Kidney capillary endothelial cell (primary cell): ENCODE measurements around the gene HOXC12.

Experiments used
- DNase-seq: peaks from one replicate; pipeline ENCODE4 v3.0.0-alpha.2; 2018; ENCODE audit warnings: low spot score

Gene HOXC12

DNA sequence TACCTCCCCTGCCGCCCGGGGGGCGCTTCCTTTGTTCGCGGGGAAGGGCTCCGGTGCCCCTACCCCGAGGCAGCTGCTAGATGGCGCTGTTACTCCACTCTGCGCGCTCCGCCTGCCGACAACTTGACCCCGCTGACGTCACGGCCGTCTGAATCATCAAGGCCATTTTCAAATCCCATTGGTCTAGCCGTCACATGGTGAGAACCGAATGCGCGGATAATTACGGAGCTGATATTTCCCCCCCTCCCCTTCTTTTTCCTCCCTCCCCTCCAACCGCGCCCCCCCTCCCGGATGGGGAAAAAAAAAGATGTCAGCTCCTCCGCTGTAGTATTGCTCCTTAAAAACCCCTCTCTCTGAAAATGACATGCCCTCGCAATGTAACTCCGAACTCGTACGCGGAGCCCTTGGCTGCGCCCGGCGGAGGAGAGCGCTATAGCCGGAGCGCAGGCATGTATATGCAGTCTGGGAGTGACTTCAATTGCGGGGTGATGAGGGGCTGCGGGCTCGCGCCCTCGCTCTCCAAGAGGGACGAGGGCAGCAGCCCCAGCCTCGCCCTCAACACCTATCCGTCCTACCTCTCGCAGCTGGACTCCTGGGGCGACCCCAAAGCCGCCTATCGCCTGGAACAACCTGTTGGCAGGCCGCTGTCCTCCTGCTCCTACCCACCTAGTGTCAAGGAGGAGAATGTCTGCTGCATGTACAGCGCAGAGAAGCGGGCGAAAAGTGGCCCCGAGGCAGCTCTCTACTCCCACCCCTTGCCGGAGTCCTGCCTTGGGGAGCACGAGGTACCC lies 30.4 kb downstream of the HOXC12 start, which contains the start of gene HOXC10:
HOXC10 (plus strand) TSS at position 246 of the 791 bp plus-strand sequence; CDS start at position 360, 114 bp downstream.
- DNase-seq: peak; percentile 86

DNA sequence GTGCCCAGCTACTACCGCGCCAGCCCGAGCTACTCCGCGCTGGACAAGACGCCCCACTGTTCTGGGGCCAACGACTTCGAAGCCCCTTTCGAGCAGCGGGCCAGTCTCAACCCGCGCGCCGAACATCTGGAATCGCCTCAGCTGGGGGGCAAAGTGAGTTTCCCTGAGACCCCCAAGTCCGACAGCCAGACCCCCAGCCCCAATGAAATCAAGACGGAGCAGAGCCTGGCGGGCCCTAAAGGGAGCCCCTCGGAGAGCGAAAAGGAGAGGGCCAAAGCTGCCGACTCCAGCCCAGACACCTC lies 30.9 kb downstream of the HOXC12 start:
- DNase-seq: no peak

DNA sequence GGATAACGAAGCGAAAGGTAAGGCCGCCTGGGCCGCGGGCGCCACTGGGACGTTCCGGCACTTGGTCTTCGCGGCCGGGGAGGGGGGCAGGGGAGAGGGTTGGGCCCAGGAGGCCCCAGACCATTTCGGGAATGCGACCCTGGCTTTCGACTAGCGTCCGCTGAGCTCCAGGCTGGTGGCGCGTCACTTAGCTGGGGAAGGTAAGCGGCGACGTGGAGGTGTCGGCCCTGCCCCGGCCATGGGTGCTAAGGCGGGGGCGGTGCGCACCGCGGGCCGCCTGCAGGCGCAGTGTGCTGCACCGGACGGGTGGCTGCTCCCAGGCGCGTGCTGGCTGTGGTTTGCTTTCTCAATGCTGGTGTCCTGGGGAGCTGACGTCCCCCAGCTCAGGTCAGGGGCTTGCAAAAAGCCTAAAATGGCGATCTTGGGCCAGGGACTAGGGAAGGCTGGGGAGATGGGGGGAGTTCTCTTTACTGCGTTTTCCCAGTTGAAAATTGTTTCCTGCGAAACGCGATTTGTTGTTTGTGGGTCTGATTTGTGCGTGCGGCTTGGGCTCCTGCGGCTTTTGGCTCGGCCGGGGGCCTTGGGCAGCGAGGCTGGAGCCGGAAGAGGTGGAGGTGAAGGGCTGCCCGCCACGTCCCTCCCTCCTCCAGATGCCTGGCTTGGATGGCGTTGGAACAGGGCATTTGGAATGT lies 31.4 kb downstream of the HOXC12 start:
- DNase-seq: no peak

DNA sequence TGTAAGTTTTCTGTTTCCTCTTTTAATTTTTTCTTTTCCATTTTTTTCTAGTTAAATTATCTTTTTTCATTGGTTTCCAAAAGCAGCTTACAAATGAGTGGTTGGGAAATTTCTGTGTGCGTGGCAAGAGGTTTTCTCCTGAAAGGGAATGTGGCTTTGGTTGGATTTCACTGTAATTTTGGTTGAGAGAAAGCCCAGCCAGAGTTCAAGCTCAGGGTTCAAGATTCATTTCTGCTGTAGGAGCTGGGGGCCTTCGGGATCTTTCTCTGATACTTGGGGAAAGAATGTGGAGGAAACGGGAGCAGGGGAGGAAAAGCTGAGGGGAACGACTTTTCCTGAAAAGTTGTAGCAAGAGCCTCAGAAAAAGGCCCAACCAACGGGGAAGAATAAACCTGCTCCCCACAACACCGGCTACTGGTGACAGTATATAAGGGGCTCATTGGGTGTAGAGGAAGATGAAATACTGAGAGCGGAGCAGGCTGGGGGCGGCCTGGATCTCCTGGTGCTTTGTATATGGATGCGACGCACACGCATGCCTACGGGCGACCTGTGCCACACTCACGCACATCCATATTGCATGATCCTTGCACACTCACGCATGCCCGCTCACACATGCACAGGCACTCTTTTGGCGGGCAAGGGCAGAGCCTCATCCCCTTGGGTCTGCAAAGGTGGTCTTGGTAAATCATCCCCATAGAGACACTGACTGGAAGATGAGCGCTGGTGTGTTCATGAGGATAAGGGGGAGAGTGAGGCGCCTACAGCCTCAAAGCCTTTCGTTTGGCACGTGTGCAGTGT lies 32.2 kb downstream of the HOXC12 start:
- DNase-seq: no peak

DNA sequence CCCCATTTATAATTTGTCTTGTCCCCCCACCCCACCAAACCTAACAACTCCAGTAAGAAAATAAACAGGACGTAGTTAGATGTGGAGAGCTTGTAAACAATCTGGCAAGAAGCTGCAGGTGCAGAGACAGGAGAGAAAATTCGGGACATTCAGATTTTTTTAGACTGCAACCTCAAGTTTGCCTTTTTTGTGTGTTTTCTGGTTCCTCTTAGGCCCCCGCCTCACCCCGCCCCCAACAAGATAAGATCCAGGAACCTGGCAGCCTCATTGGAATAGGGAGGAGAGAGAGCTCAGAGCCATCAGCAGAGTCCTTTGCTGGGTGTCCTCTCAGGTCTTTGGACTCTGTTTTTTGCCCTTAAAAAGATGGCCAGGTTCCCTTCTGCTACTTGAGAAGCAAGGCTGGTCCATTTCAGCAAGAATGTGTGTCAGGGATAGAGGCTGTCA lies 33.1 kb downstream of the HOXC12 start:
- DNase-seq: no peak

DNA sequence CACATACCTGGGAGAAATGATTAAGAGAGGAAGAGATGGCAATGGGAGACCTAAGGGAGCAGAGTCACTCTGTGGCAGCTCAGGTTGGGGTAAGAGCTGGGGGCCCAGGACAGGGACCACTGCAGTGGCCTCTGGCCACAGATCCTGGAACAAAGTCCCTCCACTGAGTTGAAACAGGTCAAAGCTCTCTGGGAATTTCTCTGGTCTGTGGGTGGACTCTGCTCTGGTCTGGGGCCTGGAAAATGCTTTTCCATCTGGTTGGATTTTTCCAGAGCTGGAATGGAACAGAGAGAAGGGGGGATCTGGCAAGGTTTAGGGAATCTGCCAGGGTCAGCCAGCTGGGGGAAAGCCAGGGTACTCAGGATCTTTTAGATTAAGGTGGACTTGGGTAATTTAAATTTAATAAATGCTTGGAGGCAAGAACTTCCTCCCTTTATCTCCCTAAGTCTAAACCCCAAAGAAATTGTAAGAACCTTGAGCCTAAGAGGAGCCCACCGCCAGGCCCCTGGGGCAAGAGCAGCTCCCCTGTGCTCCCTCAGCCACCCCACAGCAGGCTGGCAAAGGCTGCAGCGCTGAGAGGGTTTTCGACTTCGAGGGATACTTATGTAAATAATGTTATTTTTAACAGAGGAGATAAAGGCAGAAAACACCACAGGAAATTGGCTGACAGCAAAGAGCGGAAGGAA lies 34.0 kb downstream of the HOXC12 start:
- no peak for DNase-seq

DNA sequence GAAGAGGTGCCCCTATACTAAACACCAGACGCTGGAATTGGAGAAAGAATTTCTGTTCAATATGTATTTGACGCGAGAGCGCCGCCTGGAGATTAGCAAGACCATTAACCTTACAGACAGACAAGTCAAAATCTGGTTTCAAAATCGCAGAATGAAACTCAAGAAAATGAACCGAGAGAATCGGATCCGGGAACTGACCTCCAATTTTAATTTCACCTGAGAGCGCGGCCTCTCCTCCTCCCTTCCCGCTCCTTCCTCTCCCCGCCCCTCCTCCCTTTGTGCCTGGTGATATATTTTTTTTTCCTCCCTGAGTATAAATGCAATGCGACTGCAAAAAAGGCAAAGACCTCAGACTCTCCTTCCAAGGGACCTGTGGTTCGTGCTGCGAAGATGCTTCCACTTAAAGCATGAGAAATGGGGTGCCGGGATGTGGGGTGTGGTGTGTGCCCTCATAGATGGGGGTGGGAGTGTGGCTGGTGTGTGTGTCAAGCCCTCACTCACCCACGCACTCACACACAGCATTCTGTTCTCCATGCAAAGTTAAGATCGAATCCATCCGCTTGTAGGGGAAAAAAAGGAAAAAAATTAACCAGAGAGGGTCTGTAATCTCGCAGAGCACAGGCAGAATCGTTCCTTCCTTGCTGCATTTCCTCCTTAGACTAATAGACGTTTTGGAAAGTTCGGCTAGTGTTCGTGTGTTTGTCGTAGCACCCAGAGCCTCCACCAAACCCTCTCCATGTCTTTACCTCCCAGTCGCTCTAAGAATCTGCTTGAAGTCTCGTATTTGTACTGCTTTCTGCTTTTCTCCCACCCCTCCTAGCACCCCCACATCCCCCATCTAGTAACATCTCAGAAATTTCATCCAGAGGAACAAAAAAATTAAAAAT lies 34.8 kb downstream of the HOXC12 start:
- DNase-seq: no peak

DNA sequence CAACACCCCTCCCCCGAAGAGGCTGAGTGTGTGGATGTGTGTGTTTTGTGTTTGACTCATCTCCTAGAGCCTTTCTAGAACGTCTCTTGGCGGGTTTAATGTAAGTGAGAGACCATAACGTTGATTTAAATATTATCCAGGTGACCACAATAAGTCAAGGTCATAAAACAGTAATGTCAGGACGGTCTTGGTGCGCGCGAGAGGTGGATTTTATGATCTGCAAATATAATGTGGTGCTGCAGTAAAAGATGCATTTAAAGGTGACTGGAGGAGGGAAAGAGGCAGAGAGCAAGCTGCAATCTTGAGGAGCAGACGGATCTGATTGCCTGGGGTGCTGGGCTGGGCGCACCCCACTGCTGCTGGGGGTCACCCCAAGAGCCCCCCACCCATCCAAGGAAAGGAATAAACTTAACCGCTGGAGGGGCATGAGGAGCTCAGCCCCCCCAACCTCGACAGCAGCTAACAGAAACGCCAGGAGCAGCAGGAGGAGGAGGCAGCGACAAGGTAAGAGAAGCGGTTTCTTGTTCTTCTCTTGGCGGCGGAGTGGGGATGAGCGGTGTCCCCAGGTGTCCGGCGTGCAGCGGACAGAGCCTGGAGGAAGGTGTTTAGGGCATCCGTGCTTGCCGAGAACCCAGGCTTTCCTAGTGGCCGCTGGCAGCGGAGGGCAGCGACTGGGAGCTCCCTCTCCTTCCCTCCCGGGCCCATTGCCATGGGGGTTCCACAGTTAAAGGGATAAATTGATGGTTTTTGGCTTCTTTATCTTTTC lies 35.8 kb downstream of the HOXC12 start:
- DNase-seq: no peak

DNA sequence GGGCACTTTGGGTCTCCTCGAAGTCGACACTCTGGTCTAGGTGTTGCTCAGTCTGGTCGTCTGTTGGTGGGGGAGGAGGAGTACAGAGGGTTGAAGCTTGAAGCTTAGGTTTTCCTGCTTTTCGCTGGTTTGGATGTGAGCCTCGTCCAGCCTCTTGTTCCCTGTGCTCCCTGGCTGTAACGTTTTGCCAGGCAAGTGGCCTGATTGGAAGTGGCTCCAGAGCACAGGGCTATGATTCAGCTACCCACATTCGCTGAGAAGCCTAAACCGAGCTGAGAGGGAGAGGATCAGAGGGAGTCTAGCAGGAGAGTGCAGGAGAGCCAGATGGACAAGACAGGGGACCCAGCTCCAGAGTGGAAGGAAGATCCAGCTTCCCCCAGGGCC lies 36.4 kb downstream of the HOXC12 start:
- no peak for DNase-seq

DNA sequence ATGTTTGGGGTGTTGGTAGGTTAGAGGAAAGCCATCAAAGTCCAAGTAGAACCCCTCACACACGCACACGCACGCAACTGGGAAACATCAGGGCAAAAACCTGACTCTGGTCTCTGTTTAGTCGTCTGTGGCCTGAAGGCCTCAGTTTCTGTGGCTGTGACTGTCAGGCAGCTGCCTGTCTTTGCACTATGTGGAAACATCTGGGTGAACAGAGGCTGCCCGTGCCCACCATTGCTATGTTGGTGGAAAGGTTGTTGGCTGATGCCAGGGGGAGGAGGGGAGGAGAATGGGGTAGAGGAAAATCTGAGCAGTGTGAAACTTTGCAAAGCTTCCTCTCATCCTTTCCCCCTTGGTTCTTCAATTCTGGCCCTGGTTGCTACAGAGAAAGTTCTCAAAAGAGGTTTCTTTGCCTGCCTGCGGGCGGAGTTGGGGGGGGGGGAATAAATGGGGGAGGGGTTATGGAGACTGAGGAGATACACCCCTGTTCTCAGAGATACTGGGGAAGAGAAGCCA lies 37.7 kb downstream of the HOXC12 start:
- no peak for DNase-seq

DNA sequence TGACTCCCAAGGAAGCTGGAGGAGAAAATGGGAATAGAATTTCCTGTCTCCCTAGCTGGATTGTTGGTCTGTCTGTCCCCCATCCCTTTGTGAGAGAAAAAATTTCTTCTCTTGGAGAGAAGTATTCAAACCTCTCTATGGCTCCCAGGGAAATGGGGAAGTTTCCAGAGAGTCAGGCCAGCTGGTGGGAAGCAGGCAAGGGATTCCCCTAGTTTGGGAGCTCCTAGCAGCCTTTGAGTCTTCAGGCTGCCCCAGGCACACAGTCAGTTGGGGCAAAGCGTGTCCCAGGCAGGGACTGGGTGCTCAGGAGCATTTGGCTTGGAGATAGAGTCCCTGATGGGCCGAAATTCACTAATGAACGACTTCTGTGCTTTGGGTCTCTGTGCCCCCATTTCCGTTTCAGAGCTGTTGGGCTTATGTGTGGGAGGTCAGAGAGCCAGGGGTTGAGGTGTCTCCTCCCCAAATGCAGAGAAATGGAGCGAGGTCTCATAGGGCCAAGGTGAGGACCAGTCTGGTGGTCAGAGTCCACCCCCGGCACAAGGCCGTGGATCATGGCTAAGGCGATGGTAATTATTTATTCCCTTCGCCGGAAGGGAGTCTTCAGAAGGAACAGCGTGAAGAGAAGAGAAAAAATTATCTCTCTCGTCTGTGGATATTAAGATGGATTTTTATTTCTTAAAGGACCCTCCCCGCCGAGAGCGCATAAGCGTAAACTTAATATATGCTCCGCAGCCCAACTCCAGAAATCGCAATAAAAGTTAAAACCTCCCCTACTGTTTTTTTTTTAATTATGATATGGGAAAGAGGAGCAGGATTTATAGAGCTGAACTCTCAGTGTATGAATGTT lies 38.7 kb downstream of the HOXC12 start:
- no peak for DNase-seq

DNA sequence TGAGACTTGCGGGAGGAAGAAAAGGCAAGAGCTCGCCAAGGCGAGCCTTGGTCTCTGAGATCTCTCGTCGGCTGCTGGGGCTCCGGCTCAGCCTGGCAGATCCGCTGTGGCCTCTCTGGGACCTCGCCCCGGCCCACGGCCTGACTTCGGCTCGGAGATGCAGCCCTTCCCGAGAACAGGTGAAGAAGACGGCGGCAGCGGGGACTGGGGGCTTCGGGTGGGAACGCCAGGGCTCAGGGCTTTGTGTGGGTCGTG lies 39.2 kb downstream of the HOXC12 start:
- DNase-seq: no peak

DNA sequence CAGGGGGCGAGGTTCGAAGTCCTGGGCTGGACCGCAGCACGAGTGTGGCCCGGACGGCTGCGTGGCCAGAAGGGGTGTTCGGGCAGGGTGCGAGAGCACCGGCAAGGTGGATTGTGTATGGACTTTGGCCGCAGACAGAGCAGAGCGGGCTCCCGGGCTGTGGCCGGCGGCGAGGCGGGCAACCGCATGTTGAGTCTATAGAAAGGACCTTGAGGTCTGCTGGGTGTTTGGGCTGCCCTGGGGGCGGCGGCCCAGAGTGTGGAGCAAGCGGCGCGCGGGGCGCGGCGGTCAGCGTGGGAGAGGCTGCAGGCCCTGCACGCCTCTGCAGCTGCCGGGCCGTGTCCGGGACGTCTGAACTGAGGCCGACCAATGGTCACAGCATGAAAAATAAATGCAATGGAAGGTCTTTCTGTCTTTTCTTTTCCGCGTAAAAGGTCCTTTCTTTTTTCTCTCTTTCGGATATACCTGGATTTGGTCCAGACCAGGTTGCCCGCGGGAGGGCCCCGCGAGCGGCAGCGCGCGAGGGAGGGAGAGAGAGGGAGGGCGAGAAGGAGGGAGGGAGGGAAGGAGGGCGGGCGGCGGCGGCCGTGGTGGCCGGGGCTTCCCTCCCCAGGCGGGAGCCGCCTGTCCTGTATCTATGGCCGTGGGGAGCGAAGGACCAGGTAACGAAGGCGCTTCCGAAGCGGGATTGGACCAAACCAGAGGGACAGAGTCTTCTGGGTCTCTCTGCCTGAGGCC lies 39.7 kb downstream of the HOXC12 start:
- no peak for DNase-seq

DNA sequence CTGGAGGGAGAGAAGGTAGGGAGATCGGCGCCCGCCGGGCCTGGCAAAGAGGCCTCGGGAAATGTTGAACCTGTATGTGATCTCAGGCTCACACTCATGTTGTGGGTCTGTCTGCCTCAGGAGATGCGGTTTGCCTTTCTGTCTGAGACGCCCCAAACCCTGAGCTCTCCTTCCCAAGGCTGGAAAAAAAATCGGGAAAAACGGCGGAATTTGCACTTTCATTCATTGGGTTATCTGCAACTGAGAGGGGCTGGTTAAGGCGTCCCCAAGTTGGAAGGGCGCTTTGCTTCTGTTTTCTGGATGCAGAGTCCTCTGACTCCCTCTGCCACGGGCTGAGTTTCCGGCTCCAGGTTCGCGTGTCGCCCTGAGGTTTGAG lies 40.3 kb downstream of the HOXC12 start:
- no peak for DNase-seq

DNA sequence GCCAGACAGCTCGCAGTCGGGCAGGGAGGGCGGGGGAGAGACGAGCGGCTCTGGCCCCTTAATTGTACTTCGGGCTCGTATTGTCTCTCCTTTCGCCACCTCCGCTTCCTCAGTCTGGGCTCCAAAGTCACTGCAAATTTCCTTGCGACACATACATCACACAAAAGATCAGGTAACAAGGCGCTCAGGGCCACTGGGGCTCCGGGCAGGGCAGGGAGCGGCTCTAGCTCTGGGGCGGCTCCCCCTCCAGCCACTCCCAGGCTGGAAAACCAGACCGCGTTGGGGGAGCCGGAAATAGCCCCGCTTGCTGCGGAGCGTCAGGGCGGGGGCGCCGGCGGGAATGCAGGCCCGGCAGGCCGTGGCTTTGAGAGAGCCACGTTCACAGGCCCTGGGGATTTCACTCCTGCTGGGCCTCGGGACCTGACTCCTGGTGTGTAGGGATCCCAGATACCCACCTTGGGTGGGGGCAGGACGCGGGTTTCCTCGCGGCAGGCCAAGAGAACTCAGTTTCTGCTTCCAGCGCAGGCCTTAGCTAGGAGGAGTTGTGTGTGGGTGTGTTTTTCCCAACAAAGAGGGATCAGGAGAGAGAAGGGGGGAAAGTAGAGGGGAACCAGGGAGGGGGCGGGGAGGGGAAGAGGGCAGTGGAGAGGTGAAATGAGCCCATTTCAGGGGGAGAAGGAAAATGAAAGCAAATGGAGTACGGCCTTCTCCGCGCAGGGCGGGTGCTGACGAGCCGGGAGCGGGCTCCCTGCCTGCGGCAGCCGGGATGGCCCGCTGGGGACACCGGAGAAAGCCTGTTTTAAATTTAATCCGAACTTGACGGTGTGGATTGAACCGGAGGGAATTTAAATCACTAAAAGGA lies 40.9 kb downstream of the HOXC12 start:
- no peak for DNase-seq

DNA sequence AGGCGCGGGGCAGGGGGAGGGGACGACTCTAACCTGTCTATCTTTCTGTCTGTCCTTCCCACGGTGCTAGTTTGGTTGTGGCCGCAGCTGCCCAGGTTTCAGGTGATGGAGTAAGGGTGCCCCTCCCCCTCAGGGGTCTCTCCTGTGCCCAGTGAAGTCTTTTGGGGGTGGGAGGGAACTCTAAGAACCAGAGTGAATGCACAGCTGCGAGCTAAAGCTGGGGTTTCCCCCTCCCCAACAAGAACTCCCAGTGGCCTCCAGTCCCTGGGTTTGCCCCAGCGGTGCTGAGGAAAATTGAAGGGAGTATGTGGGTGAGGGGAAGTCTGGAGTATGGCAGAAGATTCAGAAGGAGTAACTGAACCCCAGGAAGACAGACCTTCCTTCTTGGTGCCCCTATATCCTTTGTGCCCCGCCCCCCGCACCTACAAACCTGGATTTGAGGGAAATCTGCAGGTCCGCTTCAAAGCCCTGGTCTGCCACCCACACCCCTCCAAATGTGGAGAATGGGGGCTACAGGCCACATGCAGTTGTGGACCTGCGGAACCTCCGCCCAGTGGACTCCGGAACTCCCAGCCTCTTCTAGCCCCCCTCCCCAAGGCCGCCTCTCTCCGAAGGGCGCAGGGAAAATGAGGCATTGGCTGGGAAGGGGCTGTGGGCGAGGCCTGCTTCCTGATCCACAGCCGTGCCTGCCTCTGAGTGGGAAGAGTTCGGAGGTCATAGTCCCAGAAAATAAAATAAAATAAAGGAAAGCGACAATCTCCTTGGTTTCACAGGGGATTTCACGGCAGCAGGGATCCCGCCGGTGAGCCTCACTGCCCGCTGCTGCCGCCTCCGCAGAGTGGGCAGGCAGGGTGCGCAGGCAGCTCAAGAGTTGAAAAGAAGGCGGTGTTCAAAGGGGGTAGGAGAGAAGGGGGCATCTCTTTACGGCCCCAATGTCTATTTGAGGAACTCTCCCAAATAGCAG lies 41.8 kb downstream of the HOXC12 start:
- DNase-seq: no peak
